Suprapubic skin (tissue), 4 donors: ENCODE results near the gene FAM193A.

ENCODE experiments used
- CTCF ChIP-seq, 2 donors: fragments of 200-600 bp in 1 of 2; fragments of 450-650 bp in 1 of 2; sonication (generic) in 1 of 2; IDR thresholded peaks; one replicate each; pipeline ENCODE4 v1.5.1; 2016 to 2019; ENCODE audit warnings: antibody characterized with exemption in 2 of 2, mild to moderate bottlenecking in 1 of 2, moderate library complexity in 1 of 2
- EP300 ChIP-seq: sonication (generic); formaldehyde crosslinking; IDR thresholded peaks from one replicate; pipeline ENCODE4 v1.6.1; 2017; ENCODE audit warnings: antibody characterized with exemption
- POLR2AphosphoS5 ChIP-seq, 3 donors: sonication (generic); formaldehyde crosslinking; IDR thresholded peaks; one replicate each; pipeline ENCODE4 v1.6.1; 2017; ENCODE audit warnings: antibody characterized with exemption in 3 of 3

DNA sequence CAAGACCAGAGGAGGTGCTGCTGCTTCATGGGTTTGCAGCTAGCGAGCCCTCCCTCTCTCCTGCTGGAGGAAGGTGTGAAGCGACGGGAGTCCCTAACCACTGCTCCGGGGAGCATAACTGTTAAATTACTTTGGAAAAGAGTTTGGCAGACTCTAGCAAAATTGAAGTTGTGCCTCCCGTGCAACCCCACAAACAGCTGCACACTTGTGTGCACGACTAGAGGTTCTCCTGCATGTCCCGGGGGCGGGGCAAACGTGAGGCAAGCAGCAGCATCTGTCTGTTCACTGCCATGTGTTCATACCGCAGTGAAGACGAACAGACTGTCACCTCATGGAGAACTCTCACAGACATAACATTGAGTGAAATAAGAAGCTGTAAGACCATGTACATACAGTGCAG lies 185.1 kb downstream of the FAM193A start:
- TF ChIP-seq CTCF (IDR thresholded peaks at IDR 0.05) = no peak
- no peak for TF ChIP-seq POLR2AphosphoS5 (IDR thresholded peaks at IDR 0.05)
- no peak for TF ChIP-seq EP300
